ENCODE results near the gene SIPA1.
A peak's percentile ranks its signal among the peaks of the same experiment; 100 is the strongest.

Gene SIPA1, protein sequence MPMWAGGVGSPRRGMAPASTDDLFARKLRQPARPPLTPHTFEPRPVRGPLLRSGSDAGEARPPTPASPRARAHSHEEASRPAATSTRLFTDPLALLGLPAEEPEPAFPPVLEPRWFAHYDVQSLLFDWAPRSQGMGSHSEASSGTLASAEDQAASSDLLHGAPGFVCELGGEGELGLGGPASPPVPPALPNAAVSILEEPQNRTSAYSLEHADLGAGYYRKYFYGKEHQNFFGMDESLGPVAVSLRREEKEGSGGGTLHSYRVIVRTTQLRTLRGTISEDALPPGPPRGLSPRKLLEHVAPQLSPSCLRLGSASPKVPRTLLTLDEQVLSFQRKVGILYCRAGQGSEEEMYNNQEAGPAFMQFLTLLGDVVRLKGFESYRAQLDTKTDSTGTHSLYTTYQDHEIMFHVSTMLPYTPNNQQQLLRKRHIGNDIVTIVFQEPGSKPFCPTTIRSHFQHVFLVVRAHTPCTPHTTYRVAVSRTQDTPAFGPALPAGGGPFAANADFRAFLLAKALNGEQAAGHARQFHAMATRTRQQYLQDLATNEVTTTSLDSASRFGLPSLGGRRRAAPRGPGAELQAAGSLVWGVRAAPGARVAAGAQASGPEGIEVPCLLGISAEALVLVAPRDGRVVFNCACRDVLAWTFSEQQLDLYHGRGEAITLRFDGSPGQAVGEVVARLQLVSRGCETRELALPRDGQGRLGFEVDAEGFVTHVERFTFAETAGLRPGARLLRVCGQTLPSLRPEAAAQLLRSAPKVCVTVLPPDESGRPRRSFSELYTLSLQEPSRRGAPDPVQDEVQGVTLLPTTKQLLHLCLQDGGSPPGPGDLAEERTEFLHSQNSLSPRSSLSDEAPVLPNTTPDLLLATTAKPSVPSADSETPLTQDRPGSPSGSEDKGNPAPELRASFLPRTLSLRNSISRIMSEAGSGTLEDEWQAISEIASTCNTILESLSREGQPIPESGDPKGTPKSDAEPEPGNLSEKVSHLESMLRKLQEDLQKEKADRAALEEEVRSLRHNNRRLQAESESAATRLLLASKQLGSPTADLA

GRCh38 chr11:65637794-65638419 lies at the start of gene SIPA1:
Gene SIPA1, plus strand, starts transcription at chr11:65638101. Its CDS starts 2,821 bp downstream, at chr11:65640922.
- DNase-seq = peak; percentile 80

- peak; percentile 83 for DNase-seq
Observed at GRCh38 chr11:65588199-65589054, 49.5 kb upstream of the SIPA1 start.

GRCh38 chr11:65589444-65590239 lies 48.3 kb upstream of the SIPA1 start:
- no peak for DNase-seq

GRCh38 chr11:65590240-65590738 lies 47.6 kb upstream of the SIPA1 start:
- DNase-seq = no peak

GRCh38 chr11:65591939-65592857 lies 45.7 kb upstream of the SIPA1 start:
- DNase-seq = no peak

DNA sequence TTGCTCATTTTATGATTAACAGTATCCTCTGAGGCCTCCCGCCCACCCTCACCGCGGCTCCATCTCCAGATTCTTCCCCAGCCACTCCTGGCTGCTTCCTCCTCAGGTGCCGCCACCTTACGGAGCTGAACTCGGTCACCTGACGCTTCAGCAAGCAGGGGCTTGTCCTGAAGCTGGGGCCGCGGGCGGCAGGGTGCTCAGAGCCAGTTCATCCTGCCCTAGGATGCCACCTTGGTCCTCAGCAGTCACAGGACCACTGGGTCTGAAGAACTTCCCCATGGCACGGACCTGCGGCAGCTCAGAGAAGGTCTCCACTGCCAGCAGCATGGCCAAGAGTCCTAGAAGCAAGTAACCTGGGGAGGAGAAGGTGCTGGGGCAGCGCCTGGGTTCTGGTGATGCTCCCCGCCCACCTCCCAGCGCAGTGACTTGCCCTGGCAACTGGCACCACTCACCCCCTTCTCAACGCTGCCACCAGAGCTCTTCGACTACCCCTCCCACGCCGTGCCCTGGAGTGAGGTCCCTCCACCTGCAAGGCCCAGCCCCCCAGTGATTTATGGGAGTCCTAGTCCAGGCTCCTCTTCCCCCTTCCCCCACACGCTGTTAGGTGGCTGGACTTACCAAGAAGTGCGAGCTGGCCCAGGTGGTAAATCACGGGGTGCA lies 44.9 kb upstream of the SIPA1 start:
- no peak for DNase-seq

GRCh38 chr11:65593518-65594414 lies 44.1 kb upstream of the SIPA1 start:
- peak; percentile 69 for DNase-seq

- DNase-seq = no peak
Observed at GRCh38 chr11:65595131-65595530, 42.8 kb upstream of the SIPA1 start.

DNA sequence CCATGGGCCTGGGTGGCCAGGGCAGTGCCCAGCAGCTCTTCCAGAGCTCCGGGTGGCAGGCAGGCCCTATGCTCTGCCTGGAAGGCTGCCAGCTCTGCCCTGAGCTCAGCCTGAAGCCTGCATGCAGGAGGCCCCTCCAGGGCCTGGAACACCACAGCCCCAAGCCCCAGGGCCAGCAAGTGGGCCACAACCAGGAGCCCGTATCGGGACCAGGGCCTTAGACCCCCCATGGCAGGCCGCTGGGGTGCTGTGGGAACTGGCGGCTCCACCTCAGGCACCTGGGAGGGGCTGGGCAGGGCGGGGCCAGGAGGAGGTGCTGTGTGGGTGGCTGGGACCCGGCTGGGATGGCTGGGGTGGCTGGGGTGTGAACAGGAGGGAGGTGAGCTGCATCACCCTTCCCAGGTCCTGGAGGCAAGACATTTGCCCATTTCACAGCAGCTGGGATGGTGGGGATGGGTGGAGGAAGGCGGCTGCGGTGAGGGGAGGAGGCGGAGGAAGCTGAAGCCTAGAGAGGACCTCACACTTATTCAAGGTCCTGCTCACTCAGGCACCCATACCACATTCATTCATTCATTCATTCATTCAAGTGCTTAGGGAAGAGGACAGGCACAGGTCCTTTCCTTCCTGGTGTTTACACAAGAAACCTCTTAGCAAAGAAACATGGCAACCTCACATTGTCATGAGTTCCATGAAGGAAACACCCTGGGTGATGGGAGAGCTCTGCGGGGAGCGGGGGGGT lies 42.2 kb upstream of the SIPA1 start, which contains the start of gene KCNK7:
Gene KCNK7, minus strand, starts transcription at position 258 of the 739 bp plus-strand sequence. Its CDS starts 28 bp downstream, at position 230.
- no peak for DNase-seq

- no peak for DNase-seq
Observed at GRCh38 chr11:65596520-65596919, 41.4 kb upstream of the SIPA1 start.

- DNase-seq = no peak
Observed at GRCh38 chr11:65598258-65598699, 39.6 kb upstream of the SIPA1 start.

DNA sequence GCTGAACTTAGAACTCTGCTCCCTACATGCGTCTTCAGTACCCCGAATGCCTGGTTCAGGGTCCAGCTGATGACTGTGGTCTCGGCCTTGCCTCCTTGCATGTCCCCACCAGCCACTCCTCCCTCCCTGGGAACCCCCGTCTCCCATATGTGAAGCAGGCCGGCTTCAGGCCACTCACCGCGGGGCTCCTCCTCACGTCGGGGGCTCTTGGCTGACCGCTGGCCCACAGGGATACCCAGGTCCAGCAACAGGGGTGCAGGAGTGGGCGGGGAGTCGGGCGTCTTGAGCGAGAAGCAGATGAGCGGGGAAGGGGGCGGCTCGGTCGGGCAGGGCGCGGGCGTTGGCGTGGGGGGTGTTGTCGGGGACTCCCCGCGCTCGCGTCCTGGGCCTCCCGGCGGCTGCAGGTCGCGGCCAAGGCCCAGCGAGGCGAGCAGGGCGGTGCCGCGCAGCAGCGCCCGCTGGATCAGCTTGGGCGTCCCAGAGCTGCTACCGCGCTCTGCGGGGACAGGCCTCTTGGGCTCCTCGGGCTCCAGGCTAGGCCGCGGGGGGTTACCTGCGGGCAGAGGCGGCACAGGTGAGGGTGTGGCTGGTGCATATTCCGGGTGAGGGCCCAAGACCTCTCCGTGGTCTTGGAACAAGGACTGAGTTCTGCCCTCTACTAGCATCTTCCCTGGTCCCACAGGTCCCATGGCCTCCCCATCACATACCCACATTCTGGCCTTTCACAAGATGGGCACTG lies 38.5 kb upstream of the SIPA1 start:
- DNase-seq = no peak

GRCh38 chr11:65599955-65600246 lies 38.0 kb upstream of the SIPA1 start:
- DNase-seq = no peak

GRCh38 chr11:65604258-65604657 lies 33.6 kb upstream of the SIPA1 start:
- no peak for DNase-seq

DNA sequence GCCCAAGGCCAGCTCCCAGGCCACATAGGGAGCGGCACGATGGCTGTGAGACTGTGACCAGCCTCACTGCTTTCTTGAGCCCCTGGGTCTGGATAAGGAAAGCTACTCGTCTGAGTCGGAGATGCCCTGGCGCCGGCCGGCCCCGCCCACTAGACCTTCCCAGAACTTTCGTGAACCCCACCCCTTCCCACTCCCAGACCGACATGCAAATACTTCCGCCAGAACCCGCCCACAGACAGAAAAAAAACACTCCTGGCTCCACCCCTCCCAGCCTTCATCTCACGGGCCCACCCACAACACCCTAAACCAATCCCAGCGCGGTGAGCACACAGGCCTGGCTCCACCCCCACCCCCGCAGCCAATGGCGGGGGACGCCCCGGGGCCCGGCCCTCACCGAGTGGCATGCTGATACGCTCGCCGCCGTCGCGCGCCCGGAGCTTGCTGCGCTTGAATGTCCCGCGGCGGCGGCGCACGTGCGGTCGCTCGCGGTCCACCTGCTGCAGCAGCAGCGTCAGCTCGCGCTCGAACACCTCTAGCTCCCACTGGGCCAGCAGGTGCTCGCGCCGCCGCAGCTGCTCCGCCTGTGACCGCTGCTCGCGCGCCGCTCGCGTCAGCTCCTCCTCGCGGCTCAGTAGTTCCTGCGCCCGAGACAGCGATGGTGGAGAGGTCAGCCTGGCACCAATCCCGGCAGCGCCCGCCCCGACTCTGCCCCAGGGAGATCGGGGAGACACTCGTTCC lies 30.9 kb upstream of the SIPA1 start:
- no peak for DNase-seq

All from CD4-positive, alpha-beta T cell treated with Interleukin-17A for 4 hours (primary cell).